Activated CD4-positive, alpha-beta T cell treated with anti-CD3 and anti-CD28 coated beads for 36 hours (primary cell): ENCODE data around the gene CDK14. TPM values are rescaled to one million over a fixed set of nuclear protein-coding genes. Genes with fewer than 3 reads are reported as not detected.

Experiments used
- ATAC-seq: fragments of 200-7000 bp; cut with Tn5 transposase; one replicate; pipeline ENCODE4 v1.10.0; 2021; ENCODE audit warnings: mild to moderate bottlenecking, moderate library complexity
- CTCF ChIA-PET: fragments of 350-600 bp; sonication (Branson Sonifier 250); formaldehyde crosslinking; loops from one replicate; lab custom pipeline; 2021; ENCODE audit warnings: antibody characterized with exemption; lab: Charles Lee
- POLR2A ChIA-PET: fragments of 350-600 bp; sonication (Branson Sonifier 250); formaldehyde crosslinking; loops from one replicate; lab custom pipeline; 2021; ENCODE audit warnings: antibody characterized with exemption, inconsistent platforms; lab: Charles Lee
- DNase-seq: peaks from one replicate; pipeline ENCODE4 v3.0.0-alpha.2; 2020
- H3K27ac Mint-ChIP-seq: one replicate; pipeline ENCODE4 v1.8.0; 2021; ENCODE audit warnings: mixed read lengths
- H3K27me3 Mint-ChIP-seq: one replicate; pipeline ENCODE4 v1.8.0; 2021; ENCODE audit warnings: mixed read lengths
- H3K36me3 Mint-ChIP-seq: one replicate; pipeline ENCODE4 v1.8.0; 2021; ENCODE audit warnings: low read depth, mixed read lengths
- H3K4me1 Mint-ChIP-seq: one replicate; pipeline ENCODE4 v1.8.0; 2021; ENCODE audit warnings: mixed read lengths
- H3K4me3 Mint-ChIP-seq: one replicate; pipeline ENCODE4 v1.8.0; 2021; ENCODE audit warnings: mild to moderate bottlenecking, moderate library complexity, mixed read lengths
- H3K9me3 Mint-ChIP-seq: one replicate; pipeline ENCODE4 v1.8.0; 2021; ENCODE audit warnings: low read depth, mixed read lengths
- intact Hi-C, 2 experiments: fragments of 100-400 bp; cut with DNase I in 1 of 2; cut with micrococcal nuclease in 1 of 2; formaldehyde crosslinking; loops; one replicate each; pipeline versions ENCODE4 v1.14.2 to v1.15.1; 2022 to 2024; cut with DNase I, micrococcal nuclease
- total RNA-seq, 2 experiments: library from RNA; stranded (reverse); gene quantifications; one replicate each; pipeline ENCODE4 v1.2.3, GENCODE V29; 2021

Gene CDK14
- total RNA-seq, 2 experiments from 2014 or later = 0.80 to 0.84 TPM

GRCh38 chr7:90708841-90709317 lies 112.8 kb downstream of the CDK14 start:
- Mint-ChIP-seq H3K27ac (no peak overlapping the region), H3K36me3 (no peaks in the 10 kb centered on the region), H3K4me3 (no peak overlapping the region), H3K4me1 (no peaks in the 10 kb centered on the region), H3K27me3 (no peaks in the 10 kb centered on the region), H3K9me3 (no peaks in the 10 kb centered on the region)
- ATAC-seq = peak; percentile 39
- CTCF ChIA-PET = interaction anchor here (0.7 to 1.0 kb wide), 4 partner anchors 57 to 332 kb away, joined by 3 read pairs; no protein-coding TSS in a partner anchor
- POLR2A ChIA-PET = no interaction called here
- intact Hi-C loops = loop anchor here (1.0 to 10.0 kb wide), 2 partner anchors 325 to 326 kb away; no protein-coding TSS in a partner anchor
- DNase-seq = peak; percentile 44

DNA sequence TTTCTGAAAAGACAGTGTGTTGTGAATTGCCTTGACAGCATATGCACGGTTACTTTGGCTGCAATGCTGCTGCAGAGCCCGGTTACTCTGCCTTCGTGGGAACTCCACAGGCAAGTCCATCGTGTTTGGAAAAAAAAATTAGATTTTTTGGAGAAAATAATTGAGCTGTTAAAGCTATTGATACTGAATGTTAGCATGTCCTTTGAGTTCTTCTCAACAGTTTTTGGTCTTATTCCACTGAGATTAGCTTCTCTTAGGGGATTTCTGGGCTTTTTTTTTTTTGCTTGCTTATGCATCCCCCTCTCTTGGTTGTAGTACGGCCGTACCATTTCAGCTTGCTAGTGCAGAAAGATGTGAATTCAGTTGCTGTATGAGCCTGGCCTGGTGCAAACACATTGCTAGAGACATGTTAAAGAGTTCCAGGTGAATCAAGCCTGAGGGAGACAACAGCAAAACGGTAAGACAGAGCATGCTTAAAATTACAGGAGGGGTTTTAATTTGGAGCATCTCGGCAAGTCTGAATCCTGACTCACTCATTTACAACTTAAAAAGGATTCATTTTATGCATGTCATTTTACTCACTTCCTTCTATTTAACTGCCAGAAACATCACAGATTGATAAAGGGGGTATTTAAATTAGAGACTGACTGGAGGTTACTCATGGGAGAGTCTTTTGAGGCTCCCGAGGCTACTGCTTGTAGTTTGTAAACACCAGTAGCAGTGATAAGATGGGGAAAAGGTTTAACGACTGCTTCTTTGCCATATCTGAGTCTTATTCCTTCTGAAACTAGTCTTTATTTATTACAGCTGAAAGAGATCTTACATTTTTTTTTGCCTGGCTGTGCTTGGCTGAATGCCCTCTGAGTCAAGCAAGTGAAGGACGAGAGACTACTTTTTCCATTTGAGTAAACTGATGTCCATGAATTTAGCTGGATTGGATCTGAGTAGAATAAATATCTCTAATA lies 113.7 kb downstream of the CDK14 start:
- intact Hi-C loops = loop anchor here in 1 of 2 experiments (10.0 kb wide), 1 partner anchor 325 kb away; no protein-coding TSS in a partner anchor
- Mint-ChIP-seq H3K4me3 (no peak overlapping the region), H3K4me1 (no peaks in the 10 kb centered on the region), H3K27ac (no peak overlapping the region), H3K27me3 (no peaks in the 10 kb centered on the region), H3K36me3 (no peaks in the 10 kb centered on the region), H3K9me3 (no peaks in the 10 kb centered on the region)
- no peak for ATAC-seq
- ChIA-PET CTCF (interaction anchor here (0.7 to 1.0 kb wide), 2 partner anchors 56 to 324 kb away, joined by 3 read pairs; no protein-coding TSS in a partner anchor), POLR2A (no interaction called here)
- no peak for DNase-seq

- H3K9me3 Mint-ChIP-seq = no peaks in the 10 kb centered on the region
- no peaks in the 10 kb centered on the region for H3K36me3 Mint-ChIP-seq
- DNase-seq = no peak
- H3K4me3 Mint-ChIP-seq = no peak overlapping the region
- H3K4me1 Mint-ChIP-seq = no peaks in the 10 kb centered on the region
- intact Hi-C loops = no loop called here
- ChIA-PET POLR2A (no interaction called here), CTCF (no interaction called here)
- no peak overlapping the region for H3K27ac Mint-ChIP-seq
- no peak for ATAC-seq
- no peaks in the 10 kb centered on the region for H3K27me3 Mint-ChIP-seq
These were observed 114.3 kb downstream of the CDK14 start for GRCh38 chr7:90710466-90710850.

GRCh38 chr7:90713628-90714027 lies 117.5 kb downstream of the CDK14 start:
- Mint-ChIP-seq H3K4me3 (no peak overlapping the region), H3K9me3 (no peaks in the 10 kb centered on the region), H3K36me3 (no peaks in the 10 kb centered on the region), H3K27ac (no peak overlapping the region), H3K4me1 (no peaks in the 10 kb centered on the region), H3K27me3 (no peaks in the 10 kb centered on the region)
- ATAC-seq = no peak
- intact Hi-C loops = no loop called here
- ChIA-PET CTCF (interaction anchor here (0.6 kb wide), 1 partner anchor 63 kb away, joined by 3 read pairs; no protein-coding TSS in a partner anchor), POLR2A (no interaction called here)
- DNase-seq = no peak

- DNase-seq (no peak), ATAC-seq (no peak)
- CTCF ChIA-PET = no interaction called here
- H3K36me3 Mint-ChIP-seq = no peaks in the 10 kb centered on the region
- no peak overlapping the region for H3K27ac Mint-ChIP-seq
- H3K4me3 Mint-ChIP-seq = no peak overlapping the region
- no peaks in the 10 kb centered on the region for H3K4me1 Mint-ChIP-seq
- H3K9me3 Mint-ChIP-seq = no peaks in the 10 kb centered on the region
- intact Hi-C loops = no loop called here
- POLR2A ChIA-PET = no interaction called here
- no peaks in the 10 kb centered on the region for H3K27me3 Mint-ChIP-seq
These were observed 118.9 kb downstream of the CDK14 start for GRCh38 chr7:90715067-90715466.

DNA sequence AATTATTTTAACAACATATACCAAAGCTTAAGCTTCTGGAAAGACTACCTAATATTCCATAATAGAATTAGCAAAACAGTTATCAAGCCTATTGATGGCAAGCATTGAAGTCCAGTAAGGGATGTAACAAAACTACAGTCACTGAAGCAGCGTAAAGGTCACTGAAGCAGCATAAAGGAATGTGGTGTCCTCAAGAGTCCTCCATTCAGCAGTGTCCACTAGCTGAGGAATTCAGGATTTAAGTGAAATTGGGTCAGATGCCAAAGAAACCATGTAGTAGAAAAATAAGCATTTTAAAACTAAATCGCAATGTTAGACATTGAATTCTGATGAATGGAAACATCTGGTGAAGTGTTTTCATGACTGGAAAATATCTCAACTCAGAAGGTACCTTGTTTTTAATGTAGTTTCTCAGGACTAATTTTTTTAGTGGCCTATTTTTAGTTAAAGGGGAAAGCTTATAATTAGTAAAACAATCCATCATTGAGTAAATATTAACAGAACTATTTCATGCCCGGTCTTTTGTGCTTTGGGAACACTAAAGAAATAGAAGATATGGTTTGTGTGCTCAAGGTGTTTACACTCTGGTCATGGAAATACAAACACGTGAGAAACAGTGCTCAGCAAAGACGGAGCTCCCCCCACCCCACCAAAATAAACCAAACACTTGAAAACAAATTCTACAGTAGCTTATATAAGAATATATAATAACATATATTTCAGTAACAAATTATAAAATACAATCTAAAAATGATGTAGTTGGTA lies 121.4 kb downstream of the CDK14 start:
- Mint-ChIP-seq H3K9me3 (peaks cover 2% of the 10 kb centered on the region), H3K27ac (no peak overlapping the region), H3K4me1 (no peaks in the 10 kb centered on the region), H3K36me3 (no peaks in the 10 kb centered on the region), H3K27me3 (no peaks in the 10 kb centered on the region), H3K4me3 (no peak overlapping the region)
- POLR2A ChIA-PET = no interaction called here
- CTCF ChIA-PET = no interaction called here
- ATAC-seq (no peak), DNase-seq (no peak)
- intact Hi-C loops = no loop called here

DNA sequence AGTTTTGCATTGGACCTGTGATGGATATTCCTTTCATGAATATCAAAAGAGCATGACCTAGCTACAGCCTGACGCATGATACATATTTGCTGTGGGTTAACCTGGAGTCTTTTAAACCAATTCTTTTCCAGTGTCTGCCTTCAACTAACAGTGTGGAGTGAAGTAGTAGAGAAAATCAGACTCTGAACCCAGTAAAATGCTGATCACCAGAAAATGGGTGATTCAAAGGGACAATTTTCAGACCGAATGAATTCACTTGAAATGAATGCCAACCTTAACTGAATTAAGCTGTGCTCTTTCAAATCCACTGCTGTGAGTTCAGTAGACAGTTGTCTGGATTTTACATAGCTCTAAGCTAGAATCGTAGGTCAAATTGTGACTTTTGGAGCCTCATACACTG lies 123.0 kb downstream of the CDK14 start:
- Mint-ChIP-seq H3K4me3 (no peak overlapping the region), H3K36me3 (no peaks in the 10 kb centered on the region), H3K27me3 (no peaks in the 10 kb centered on the region), H3K4me1 (no peaks in the 10 kb centered on the region), H3K9me3 (peaks cover 2% of the 10 kb centered on the region), H3K27ac (no peak overlapping the region)
- CTCF ChIA-PET = no interaction called here
- ATAC-seq (no peak), DNase-seq (no peak)
- intact Hi-C loops = no loop called here
- POLR2A ChIA-PET = no interaction called here

DNA sequence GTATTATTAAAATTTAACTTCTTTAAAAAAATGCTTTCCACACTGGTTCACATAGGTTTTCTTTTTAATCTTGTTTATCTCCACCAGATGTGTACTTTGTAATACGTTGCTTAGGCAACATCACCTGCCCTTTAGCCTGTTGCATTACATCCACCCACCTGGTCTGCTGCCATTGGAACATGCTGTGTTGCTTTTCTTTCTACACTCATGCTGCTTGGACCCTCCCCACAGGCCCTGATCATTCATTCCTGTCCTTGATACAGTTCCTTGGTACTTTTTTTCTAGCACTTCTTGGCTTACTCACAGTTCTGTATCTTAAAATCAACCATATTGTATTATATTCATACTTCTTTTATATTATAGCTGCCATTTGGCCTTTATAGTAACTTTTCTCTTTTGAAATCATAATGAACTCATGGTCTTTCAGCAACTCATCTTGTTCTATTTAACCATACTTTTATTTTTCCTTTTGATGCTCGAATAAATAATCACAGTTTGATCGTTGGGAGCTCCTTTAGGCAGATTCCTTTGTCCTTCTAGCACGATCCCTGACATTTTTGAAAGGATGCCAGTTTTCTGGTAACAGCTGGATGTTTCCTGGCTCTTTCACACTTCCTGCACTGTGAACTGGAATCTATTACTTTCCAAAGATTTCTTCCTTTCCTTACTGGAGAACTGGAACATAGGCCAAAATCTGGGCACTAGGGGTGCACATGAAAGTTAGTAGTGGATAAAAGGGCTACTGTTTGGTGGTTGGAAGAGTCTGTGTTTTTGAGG lies 125.1 kb downstream of the CDK14 start:
- ChIA-PET POLR2A (no interaction called here), CTCF (no interaction called here)
- Mint-ChIP-seq H3K4me1 (no peaks in the 10 kb centered on the region), H3K4me3 (no peak overlapping the region), H3K36me3 (no peaks in the 10 kb centered on the region), H3K27ac (no peak overlapping the region), H3K9me3 (peaks cover 2% of the 10 kb centered on the region), H3K27me3 (no peaks in the 10 kb centered on the region)
- no peak for DNase-seq
- ATAC-seq = no peak
- intact Hi-C loops = no loop called here

- ATAC-seq = no peak
- Mint-ChIP-seq H3K36me3 (no peaks in the 10 kb centered on the region), H3K4me1 (no peaks in the 10 kb centered on the region), H3K27ac (no peak overlapping the region), H3K4me3 (no peak overlapping the region), H3K9me3 (peaks cover 2% of the 10 kb centered on the region), H3K27me3 (no peaks in the 10 kb centered on the region)
- CTCF ChIA-PET = no interaction called here
- intact Hi-C loops = no loop called here
- POLR2A ChIA-PET = no interaction called here
- DNase-seq = no peak
These were observed 125.8 kb downstream of the CDK14 start for GRCh38 chr7:90721869-90722431.

- CTCF ChIA-PET = no interaction called here
- Mint-ChIP-seq H3K27me3 (no peaks in the 10 kb centered on the region), H3K27ac (no peak overlapping the region), H3K36me3 (no peaks in the 10 kb centered on the region), H3K9me3 (peaks cover 2% of the 10 kb centered on the region), H3K4me3 (no peak overlapping the region), H3K4me1 (no peaks in the 10 kb centered on the region)
- ATAC-seq (no peak), DNase-seq (no peak)
- POLR2A ChIA-PET = no interaction called here
- intact Hi-C loops = no loop called here
These were observed 127.1 kb downstream of the CDK14 start for GRCh38 chr7:90723233-90723632.

- no peaks in the 10 kb centered on the region for H3K4me1 Mint-ChIP-seq
- H3K27ac Mint-ChIP-seq = no peak overlapping the region
- ATAC-seq = no peak
- H3K36me3 Mint-ChIP-seq = no peaks in the 10 kb centered on the region
- no peak for DNase-seq
- ChIA-PET CTCF (no interaction called here), POLR2A (no interaction called here)
- H3K9me3 Mint-ChIP-seq = peaks cover 2% of the 10 kb centered on the region
- intact Hi-C loops = no loop called here
- no peak overlapping the region for H3K4me3 Mint-ChIP-seq
- H3K27me3 Mint-ChIP-seq = no peaks in the 10 kb centered on the region
These were observed 127.7 kb downstream of the CDK14 start for GRCh38 chr7:90723866-90724265.
